Subcutaneous adipose tissue (tissue), 4 donors: ENCODE results near the gene FSTL5. TPM values are rescaled to one million over a fixed set of nuclear protein-coding genes. Genes with fewer than 3 reads are reported as not detected.

Experiments used
- CTCF ChIP-seq: fragments of 450-650 bp; IDR thresholded peaks from one replicate; pipeline ENCODE4 v1.5.1; 2016; ENCODE audit warnings: low read depth, mild to moderate bottlenecking, control low read depth, antibody characterized with exemption, moderate library complexity
- total RNA-seq, 4 donors: library from RNA; depleted of rRNA; stranded (reverse); fragments of >200 nt; gene quantifications; one replicate each; pipeline ENCODE4 v1.1.0, GENCODE V29; 2016

FSTL5 gene
- total RNA-seq, 4 donors from 2014 or later, result 0.33 TPM; not detected in 3

GRCh38 chr4:161714022-161714751 is 449.6 kb downstream of the FSTL5 start:
- no peak for TF ChIP-seq CTCF

- no peak for TF ChIP-seq CTCF
Measured at GRCh38 chr4:161704653-161705052, 459.1 kb downstream of the FSTL5 start.

GRCh38 chr4:161704040-161704439 is 459.8 kb downstream of the FSTL5 start:
- TF ChIP-seq CTCF, result no peak

GRCh38 chr4:161702287-161702686 is 461.5 kb downstream of the FSTL5 start:
- TF ChIP-seq CTCF, result no peak

- TF ChIP-seq CTCF, result no peak
Measured at GRCh38 chr4:161696944-161697343, 466.9 kb downstream of the FSTL5 start.

- TF ChIP-seq CTCF, result no peak
Measured at GRCh38 chr4:161680146-161680545, 483.7 kb downstream of the FSTL5 start.

GRCh38 chr4:161664740-161665139 is 499.1 kb downstream of the FSTL5 start:
- no peak for TF ChIP-seq CTCF
